Neural cell (in vitro differentiated cells): Measurements from ENCODE around the gene SIGLEC12. TPM values are rescaled to one million over a fixed set of nuclear protein-coding genes. Genes with fewer than 3 reads are reported as not detected.

Experiments used
- H2AFZ ChIP-seq: fragments of 200-600, 300-800 bp; sonication (generic), shearing (Covaris generic); 2 replicates; pipeline ENCODE4 v1.6.0; 2014; ENCODE audit warnings: low read depth, mild to moderate bottlenecking, antibody characterized with exemption, low read length, moderate library complexity
- H3F3A ChIP-seq: fragments of 200-600 bp; shearing (Covaris generic); 2 replicates; pipeline ENCODE4 v1.6.1; 2016; ENCODE audit warnings: mild to moderate bottlenecking, moderate library complexity, mixed read lengths, antibody characterized with exemption, low read length; ENCODE audit not compliant: insufficient read depth, poor library complexity, severe bottlenecking
- H3K27ac ChIP-seq: fragments of 200-600, 300-800 bp; sonication (generic), shearing (Covaris generic); 2 replicates; pipeline ENCODE4 v1.5.1; 2014; ENCODE audit warnings: mild to moderate bottlenecking, low read length, moderate library complexity
- H3K27me3 ChIP-seq: fragments of 300-800, 200-600 bp; sonication (generic), shearing (Covaris generic); 2 replicates; pipeline ENCODE4 v1.6.0; 2014; ENCODE audit warnings: mild to moderate bottlenecking, low read depth, low read length, moderate library complexity; ENCODE audit not compliant: insufficient read depth
- H3K36me3 ChIP-seq: fragments of 300-800, 200-600 bp; sonication (generic), shearing (Covaris generic); 2 replicates; pipeline ENCODE4 v1.5.1; 2014; ENCODE audit warnings: mild to moderate bottlenecking, antibody characterized with exemption, low read length, moderate library complexity; ENCODE audit not compliant: insufficient read depth
- H3K4me2 ChIP-seq: fragments of 300-800, 200-600 bp; sonication (generic), shearing (Covaris generic); 2 replicates; pipeline ENCODE4 v1.6.0; 2014; ENCODE audit warnings: mild to moderate bottlenecking, low read length
- H3K4me3 ChIP-seq: fragments of 300-800, 200-600 bp; sonication (generic), shearing (Covaris generic); 2 replicates; pipeline ENCODE4 v1.5.1; 2014; ENCODE audit warnings: mild to moderate bottlenecking, low read length, moderate library complexity
- H3K79me2 ChIP-seq: fragments of 200-600 bp; shearing (Covaris generic); replicated peaks from 2 replicates; pipeline ENCODE4 v1.6.0; 2014; ENCODE audit warnings: mild to moderate bottlenecking, low read length, moderate library complexity; ENCODE audit not compliant: insufficient read depth
- H3K9ac ChIP-seq: fragments of 300-800, 200-600 bp; sonication (generic), shearing (Covaris generic); 2 replicates; pipeline ENCODE4 v1.6.1; 2016; ENCODE audit warnings: mild to moderate bottlenecking, low read length, mixed read lengths
- H3K9me2 ChIP-seq: fragments of 200-600 bp; shearing (Covaris generic); 2 replicates; pipeline ENCODE4 v1.6.1; 2016; ENCODE audit warnings: mild to moderate bottlenecking, low read length, mixed read lengths; ENCODE audit not compliant: insufficient read depth
- H3K9me3 ChIP-seq: fragments of 200-600, 300-800 bp; sonication (generic), shearing (Covaris generic); 2 replicates; pipeline ENCODE4 v1.6.1; 2016; ENCODE audit warnings: mild to moderate bottlenecking, mixed run types, low read length, moderate library complexity, mixed read lengths
- H4K20me1 ChIP-seq: fragments of 200-600 bp; shearing (Covaris generic); 2 replicates; pipeline ENCODE4 v1.6.1; 2016; ENCODE audit warnings: mild to moderate bottlenecking, mixed run types; ENCODE audit not compliant: insufficient read depth
- CTCF ChIP-seq: fragments of 450-650 bp; IDR thresholded peaks from 2 replicates; pipeline ENCODE4 v1.5.1; 2014; ENCODE audit warnings: antibody characterized with exemption, mild to moderate bottlenecking, moderate library complexity; ENCODE audit not compliant: poor library complexity, severe bottlenecking
- EP300 ChIP-seq: fragments of 450-650 bp; conservative IDR thresholded peaks from 2 replicates; pipeline ENCODE4 v1.6.1; 2014; ENCODE audit warnings: antibody characterized with exemption, mild to moderate bottlenecking, moderate library complexity; ENCODE audit not compliant: poor library complexity, severe bottlenecking
- EZH2 ChIP-seq: fragments of 200-600, 300-800 bp; shearing (Covaris generic), sonication (generic); IDR thresholded peaks from 2 replicates; pipeline ENCODE4 v1.6.1; 2014; ENCODE audit warnings: antibody characterized with exemption, low read length, borderline replicate concordance, mild to moderate bottlenecking; ENCODE audit not compliant: insufficient read depth, poor library complexity, severe bottlenecking
- RAD21 ChIP-seq: fragments of 450-650 bp; conservative IDR thresholded peaks from 2 replicates; pipeline ENCODE4 v1.6.1; 2014; ENCODE audit warnings: antibody characterized with exemption, mild to moderate bottlenecking, moderate library complexity
- REST ChIP-seq: IDR thresholded peaks from 2 replicates; pipeline ENCODE4 v1.6.1; 2012; ENCODE audit warnings: borderline replicate concordance
- SMC3 ChIP-seq: fragments of 450-650 bp; conservative IDR thresholded peaks from 2 replicates; pipeline ENCODE4 v1.6.1; 2014; ENCODE audit warnings: antibody characterized with exemption, mild to moderate bottlenecking, moderate library complexity; ENCODE audit not compliant: poor library complexity
- polyA plus RNA-seq: library from polyadenylated mRNA; depleted of rRNA; stranded (reverse); fragments of >200 nt; gene quantifications from 2 replicates; pipeline ENCODE4 v1.2.3, GENCODE V29; 2014

Gene SIGLEC12
- polyA plus RNA-seq, 1 donor from 2014 or later = not detected

- Histone ChIP-seq H2AFZ (no peak within 1 kb of the TSS), H3K4me3 (no peak within 1 kb of the TSS), H3K36me3 (no peaks in the 10 kb centered on the region), H3F3A (no peaks in the 10 kb centered on the region), H3K27me3 (no peaks in the 10 kb centered on the region), H3K9ac (no peak within 1 kb of the TSS), H3K27ac (no peak within 1 kb of the TSS), H4K20me1 (no peaks in the 10 kb centered on the region), H3K9me2 (no peaks in the 10 kb centered on the region), H3K79me2 (no peaks in the 10 kb centered on the region), H3K4me2 (no peak within 1 kb of the TSS), H3K9me3 (no peaks in the 10 kb centered on the region)
- TF ChIP-seq REST (no peak), EZH2 (no peak), SMC3 (no peak), CTCF (no peak), RAD21 (no peak)
Observed at GRCh38 chr19:51458051-51458645, 43.5 kb downstream of the SIGLEC12 start, which contains the start of gene SIGLEC8. Gene SIGLEC8, minus strand, starts transcription at chr19:51458454. Its CDS starts 67 bp downstream, at chr19:51458387.

- no peaks in the 10 kb centered on the region for H4K20me1 ChIP-seq
- H3K27me3 ChIP-seq = no peaks in the 10 kb centered on the region
- H3K27ac ChIP-seq = no peak overlapping the region
- no peaks in the 10 kb centered on the region for H3K9me3 ChIP-seq
- no peaks in the 10 kb centered on the region for H3K9me2 ChIP-seq
- H3K36me3 ChIP-seq = no peaks in the 10 kb centered on the region
- no peak for TF ChIP-seq SMC3
- TF ChIP-seq EP300 = no peak
- H3K79me2 ChIP-seq = no peaks in the 10 kb centered on the region
- H3K4me3 ChIP-seq = no peak overlapping the region
- H3K4me2 ChIP-seq = no peak overlapping the region
- no peaks in the 10 kb centered on the region for H3F3A ChIP-seq
- H3K9ac ChIP-seq = no peak overlapping the region
- no peak overlapping the region for H2AFZ ChIP-seq
Observed at GRCh38 chr19:51457351-51458013, 44.1 kb downstream of the SIGLEC12 start.
